DND-41 (cell line): Measurements from ENCODE around the gene PCYOX1L.

ENCODE experiments used
- ATAC-seq: fragments of 200-7000 bp; cut with Tn5 transposase; 3 replicates; pipeline ENCODE4 v1.9.1; 2021; ENCODE audit warnings: low read depth; ENCODE audit not compliant: insufficient read depth
- DNase-seq: peaks from one replicate; pipeline ENCODE4 v3.0.0-alpha.2; 2020
- H2AFZ ChIP-seq: 2 replicates; pipeline ENCODE4 v1.6.0; 2012; ENCODE audit warnings: low read depth, low read length
- H3K27ac ChIP-seq: 2 replicates; pipeline ENCODE4 v1.5.1; 2012; ENCODE audit warnings: low read length, inconsistent platforms
- H3K27me3 ChIP-seq: fragments of 200-600 bp; sonication (generic); 2 replicates; pipeline ENCODE4 v1.6.0; 2012; ENCODE audit warnings: low read length, mild to moderate bottlenecking, inconsistent platforms; ENCODE audit not compliant: insufficient read depth, poor library complexity
- H3K36me3 ChIP-seq: 2 replicates; pipeline ENCODE4 v1.5.1; 2012; ENCODE audit warnings: low read length, inconsistent platforms; ENCODE audit not compliant: insufficient read depth
- H3K4me1 ChIP-seq: 2 replicates; pipeline ENCODE4 v1.5.1; 2012; ENCODE audit warnings: mild to moderate bottlenecking, low read length; ENCODE audit not compliant: insufficient read depth
- H3K4me2 ChIP-seq: 2 replicates; pipeline ENCODE4 v1.6.0; 2012; ENCODE audit warnings: mild to moderate bottlenecking, moderate library complexity, low read length, inconsistent platforms; ENCODE audit not compliant: insufficient read depth
- H3K4me3 ChIP-seq, 2 experiments: fragments of 200-600 bp in 1 of 2; shearing (Covaris generic) in 1 of 2; 2 replicates each; pipeline ENCODE4 v1.5.1; 2012 to 2016; ENCODE audit warnings: inconsistent platforms in 2 of 2, low read length in 2 of 2, mild to moderate bottlenecking in 2 of 2, low read depth in 1 of 2, moderate library complexity in 1 of 2
- H3K79me2 ChIP-seq: 2 replicates; pipeline ENCODE4 v1.6.0; 2012; ENCODE audit warnings: low read length, inconsistent platforms; ENCODE audit not compliant: insufficient read depth
- H3K9ac ChIP-seq: 2 replicates; pipeline ENCODE4 v1.6.0; 2012; ENCODE audit warnings: low read depth, mild to moderate bottlenecking, inconsistent platforms, low read length, moderate library complexity
- H3K9me3 ChIP-seq: 2 replicates; pipeline ENCODE4 v1.5.1; 2012; ENCODE audit warnings: low read length, moderate library complexity, mild to moderate bottlenecking, inconsistent platforms; ENCODE audit not compliant: insufficient read depth, severe bottlenecking
- H4K20me1 ChIP-seq: 2 replicates; pipeline ENCODE4 v1.6.0; 2012; ENCODE audit warnings: low read length; ENCODE audit not compliant: insufficient read depth
- CTCF ChIP-seq: IDR thresholded peaks from 2 replicates; pipeline ENCODE4 v1.5.1; 2012; ENCODE audit warnings: borderline replicate concordance, low read length, moderate library complexity, mild to moderate bottlenecking; ENCODE audit not compliant: poor library complexity, severe bottlenecking; ENCODE audit errors: extremely low read depth
- EZH2 ChIP-seq: IDR thresholded peaks from 3 replicates; pipeline ENCODE4 v1.6.1; 2012; ENCODE audit warnings: borderline replicate concordance, low read depth, mild to moderate bottlenecking, moderate library complexity, low read length, inconsistent platforms; ENCODE audit not compliant: severe bottlenecking

The PCYOX1L gene

DNA sequence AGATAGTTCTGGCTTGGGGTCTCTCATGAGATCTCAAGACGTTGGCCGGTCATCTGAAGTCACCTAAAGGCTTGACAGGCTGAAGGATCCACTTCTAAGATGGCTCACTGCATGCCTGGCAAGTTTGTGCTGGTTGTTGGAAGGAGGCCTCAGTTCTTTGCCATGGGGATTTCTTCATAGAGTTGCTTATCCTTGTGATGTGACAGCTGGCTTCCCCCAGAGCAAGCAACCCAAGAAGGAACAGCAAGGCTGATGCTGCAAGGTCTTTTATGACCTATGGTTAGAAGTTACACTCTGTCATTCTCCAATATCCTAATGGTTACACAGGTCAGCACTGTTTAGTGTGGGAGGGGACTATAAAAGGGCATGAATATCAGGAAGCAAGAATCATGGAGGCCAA, 33.2 kb upstream of the PCYOX1L start:
- no peak overlapping the region for H3K4me3 ChIP-seq
- TF ChIP-seq EZH2 (no peak), CTCF (no peak)
- H2AFZ ChIP-seq = no peak overlapping the region
- no peaks in the 10 kb centered on the region for H3K27me3 ChIP-seq
- H3K4me2 ChIP-seq = no peak overlapping the region
- H3K36me3 ChIP-seq = no peaks in the 10 kb centered on the region
- H3K9me3 ChIP-seq = no peaks in the 10 kb centered on the region
- no peak for ATAC-seq
- H4K20me1 ChIP-seq = no peaks in the 10 kb centered on the region
- no peak overlapping the region for H3K9ac ChIP-seq
- H3K27ac ChIP-seq = no peak overlapping the region
- DNase-seq = no peak
- H3K79me2 ChIP-seq = no peaks in the 10 kb centered on the region
- H3K4me1 ChIP-seq = no peaks in the 10 kb centered on the region

- Histone ChIP-seq H3K4me2 (no peak overlapping the region), H3K27me3 (no peaks in the 10 kb centered on the region), H2AFZ (no peak overlapping the region), H3K36me3 (no peaks in the 10 kb centered on the region), H3K79me2 (no peaks in the 10 kb centered on the region), H3K9ac (no peak overlapping the region), H4K20me1 (no peaks in the 10 kb centered on the region), H3K27ac (no peak overlapping the region), H3K4me1 (no peaks in the 10 kb centered on the region), H3K9me3 (no peaks in the 10 kb centered on the region), H3K4me3 (no peak overlapping the region)
- TF ChIP-seq EZH2 = no peak
- no peak for TF ChIP-seq CTCF
- ATAC-seq = no peak
- DNase-seq = no peak
These were observed 32.6 kb upstream of the PCYOX1L start for GRCh38 chr5:149325166-149325735.

DNA sequence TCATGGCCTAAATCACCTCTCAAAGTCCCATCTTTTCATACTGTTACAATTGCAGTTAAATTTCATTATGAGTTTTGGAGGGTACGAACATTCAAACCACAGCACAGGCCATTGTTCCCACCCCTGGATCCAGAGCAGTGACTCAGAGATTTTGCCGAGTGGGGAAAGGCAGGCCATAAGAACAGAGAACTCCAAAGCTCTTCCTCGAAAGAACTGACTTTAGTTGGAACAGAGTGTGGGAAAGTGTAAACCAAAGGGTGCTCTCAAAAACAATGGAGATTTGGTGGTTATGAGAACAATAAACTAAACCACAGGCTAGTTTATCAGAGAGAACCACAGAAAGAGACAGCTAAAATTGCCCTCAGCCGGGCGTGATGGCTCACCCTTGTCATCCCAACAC, 32.0 kb upstream of the PCYOX1L start:
- Histone ChIP-seq H3K4me1 (no peaks in the 10 kb centered on the region), H3K9me3 (no peaks in the 10 kb centered on the region), H3K9ac (no peak overlapping the region), H3K4me2 (no peak overlapping the region), H3K36me3 (no peaks in the 10 kb centered on the region), H3K79me2 (no peaks in the 10 kb centered on the region), H4K20me1 (no peaks in the 10 kb centered on the region), H3K27me3 (no peaks in the 10 kb centered on the region), H2AFZ (no peak overlapping the region), H3K27ac (no peak overlapping the region), H3K4me3 (no peak overlapping the region)
- no peak for ATAC-seq
- TF ChIP-seq CTCF (no peak), EZH2 (no peak)
- no peak for DNase-seq

DNA sequence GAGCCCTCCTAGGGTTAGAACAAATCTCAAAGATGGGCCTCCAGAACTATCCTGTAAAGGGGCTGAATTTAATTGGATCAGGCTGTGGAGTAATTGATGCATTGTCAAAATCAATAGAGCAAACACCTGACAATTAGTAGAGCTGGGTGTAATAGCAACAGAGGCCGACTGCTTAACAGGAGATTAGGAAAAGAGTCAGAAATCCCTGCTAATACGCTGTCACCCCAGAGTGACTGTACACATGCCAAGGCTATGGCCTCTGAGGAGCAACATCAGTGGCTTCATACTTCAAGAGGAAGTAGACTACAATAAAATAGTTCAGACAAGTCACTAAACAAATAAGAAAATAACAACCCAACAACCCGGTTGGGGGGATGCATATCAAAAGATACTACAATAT, 31.2 kb upstream of the PCYOX1L start:
- Histone ChIP-seq H4K20me1 (no peaks in the 10 kb centered on the region), H2AFZ (no peak overlapping the region), H3K27ac (no peak overlapping the region), H3K9ac (no peak overlapping the region), H3K27me3 (no peaks in the 10 kb centered on the region), H3K36me3 (no peaks in the 10 kb centered on the region), H3K4me2 (no peak overlapping the region), H3K4me3 (no peak overlapping the region), H3K79me2 (no peaks in the 10 kb centered on the region), H3K9me3 (no peaks in the 10 kb centered on the region), H3K4me1 (no peaks in the 10 kb centered on the region)
- ATAC-seq (no peak), DNase-seq (no peak)
- TF ChIP-seq EZH2 (no peak), CTCF (no peak)
